Measurements from ENCODE around the gene DNAL4.

The DNAL4 gene

GRCh38 chr22:38738475-38739070 lies 55.4 kb downstream of the DNAL4 start:
- no peak for DNase-seq

GRCh38 chr22:38737302-38738060 lies 56.5 kb downstream of the DNAL4 start:
- no peak for DNase-seq

GRCh38 chr22:38736257-38736570 lies 57.7 kb downstream of the DNAL4 start:
- DNase-seq: no peak

- no peak for DNase-seq
These were observed 58.3 kb downstream of the DNAL4 start for GRCh38 chr22:38735465-38736256.

- no peak for DNase-seq
These were observed 58.8 kb downstream of the DNAL4 start for GRCh38 chr22:38735126-38735464.

GRCh38 chr22:38734421-38735100 lies 59.4 kb downstream of the DNAL4 start:
- DNase-seq: no peak

GRCh38 chr22:38733724-38734381 lies 60.1 kb downstream of the DNAL4 start:
- DNase-seq: no peak

- peak in 1 of 5 donors; percentile 40 for DNase-seq
These were observed 60.6 kb downstream of the DNAL4 start for GRCh38 chr22:38733329-38733723.

GRCh38 chr22:38732251-38732815 lies 61.6 kb downstream of the DNAL4 start:
- no peak for DNase-seq

GRCh38 chr22:38731703-38732161 lies 62.2 kb downstream of the DNAL4 start:
- no peak for DNase-seq

- DNase-seq: no peak
These were observed 63.5 kb downstream of the DNAL4 start for GRCh38 chr22:38730411-38730871.

- no peak for DNase-seq
These were observed 64.0 kb downstream of the DNAL4 start for GRCh38 chr22:38729946-38730345.

- DNase-seq: no peak
These were observed 64.8 kb downstream of the DNAL4 start for GRCh38 chr22:38728871-38729796.
